Neuron (in vitro differentiated cells): ENCODE measurements around the gene KLHL29.

Source experiments
- H2AFZ ChIP-seq: one replicate; pipeline ENCODE4 v1.6.1; 2013; ENCODE audit warnings: low read depth, mild to moderate bottlenecking, inconsistent platforms, low read length, moderate library complexity
- H3K27me3 ChIP-seq: one replicate; pipeline ENCODE4 v1.6.1; 2013; ENCODE audit warnings: low read length; ENCODE audit not compliant: insufficient read depth
- H3K36me3 ChIP-seq: one replicate; pipeline ENCODE4 v1.6.1; 2013; ENCODE audit warnings: low read length; ENCODE audit not compliant: insufficient read depth
- H3K4me1 ChIP-seq: one replicate; pipeline ENCODE4 v1.6.1; 2013; ENCODE audit warnings: low read length; ENCODE audit not compliant: insufficient read depth
- H3K4me3 ChIP-seq: 2 replicates; pipeline ENCODE4 v1.5.1; 2013; ENCODE audit warnings: mild to moderate bottlenecking, low read length, moderate library complexity
- H3K9me3 ChIP-seq: one replicate; pipeline ENCODE4 v1.6.1; 2013; ENCODE audit warnings: low read length

KLHL29 gene

DNA sequence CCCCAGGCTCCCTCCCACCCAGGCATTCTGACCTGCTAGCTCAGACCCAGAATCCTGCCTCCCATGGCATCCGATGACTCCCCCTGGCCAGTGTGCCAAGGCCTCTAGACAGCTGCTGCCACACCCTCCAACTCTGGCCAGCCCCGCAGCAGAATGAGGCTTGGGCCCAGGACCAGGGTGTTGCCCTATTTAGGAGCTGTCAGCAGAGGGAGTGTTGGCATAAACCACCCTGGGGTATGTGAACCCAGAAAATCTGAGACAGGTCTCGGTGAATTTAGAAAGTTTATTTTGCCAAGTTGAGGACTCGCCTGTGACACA lies 134.3 kb downstream of the KLHL29 start:
- peaks cover 5% of the 10 kb centered on the region for H3K4me1 ChIP-seq
- no peaks in the 10 kb centered on the region for H3K27me3 ChIP-seq
- H3K9me3 ChIP-seq = no peaks in the 10 kb centered on the region
- H3K36me3 ChIP-seq = no peaks in the 10 kb centered on the region
- H2AFZ ChIP-seq = no peak overlapping the region
- no peak overlapping the region for H3K4me3 ChIP-seq

DNA sequence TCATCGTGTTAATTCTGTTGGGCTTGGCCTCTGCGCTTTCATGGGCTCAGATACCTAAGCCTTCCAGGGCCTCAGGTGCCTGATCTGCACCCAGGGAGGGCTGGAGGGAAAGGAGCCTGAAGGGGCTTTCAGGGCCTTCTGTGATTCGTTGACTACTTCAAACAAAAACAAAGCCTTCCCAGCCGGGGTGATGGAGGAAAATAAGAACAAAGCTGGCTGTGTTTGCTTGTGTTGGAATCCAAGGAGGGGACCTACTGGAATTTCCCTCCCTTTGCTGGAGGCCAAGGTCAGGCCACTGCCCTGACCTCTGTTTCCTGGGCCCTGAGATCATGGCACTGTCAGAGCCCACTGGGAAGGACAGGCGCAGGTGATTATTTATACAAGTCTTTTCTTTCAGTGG lies 135.3 kb downstream of the KLHL29 start:
- Histone ChIP-seq H3K9me3 (no peaks in the 10 kb centered on the region), H3K4me1 (peaks cover 5% of the 10 kb centered on the region), H3K27me3 (no peaks in the 10 kb centered on the region), H3K36me3 (no peaks in the 10 kb centered on the region), H3K4me3 (no peak overlapping the region), H2AFZ (no peak overlapping the region)

DNA sequence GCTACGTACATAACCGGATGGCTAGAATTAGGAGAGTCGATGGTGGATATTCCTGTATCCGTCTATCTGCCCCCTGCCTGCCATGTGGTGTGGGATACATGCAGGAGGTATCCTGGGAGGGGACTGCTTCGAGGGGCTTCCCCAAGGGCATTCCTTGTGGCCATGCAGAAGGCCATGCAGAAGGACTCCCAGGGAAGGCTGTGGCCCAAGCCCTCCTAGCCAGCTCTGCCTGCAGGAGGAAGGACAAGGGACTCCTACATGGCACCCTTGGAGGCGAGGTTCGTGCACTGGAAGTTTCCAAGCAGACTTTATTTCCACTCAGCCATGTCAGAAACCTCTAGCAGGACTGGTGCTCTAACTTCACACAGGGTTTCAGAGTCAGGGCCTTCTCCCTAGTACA lies 136.1 kb downstream of the KLHL29 start:
- Histone ChIP-seq H3K27me3 (no peaks in the 10 kb centered on the region), H2AFZ (no peak overlapping the region), H3K9me3 (no peaks in the 10 kb centered on the region), H3K4me3 (no peak overlapping the region), H3K4me1 (peaks cover 5% of the 10 kb centered on the region), H3K36me3 (no peaks in the 10 kb centered on the region)

DNA sequence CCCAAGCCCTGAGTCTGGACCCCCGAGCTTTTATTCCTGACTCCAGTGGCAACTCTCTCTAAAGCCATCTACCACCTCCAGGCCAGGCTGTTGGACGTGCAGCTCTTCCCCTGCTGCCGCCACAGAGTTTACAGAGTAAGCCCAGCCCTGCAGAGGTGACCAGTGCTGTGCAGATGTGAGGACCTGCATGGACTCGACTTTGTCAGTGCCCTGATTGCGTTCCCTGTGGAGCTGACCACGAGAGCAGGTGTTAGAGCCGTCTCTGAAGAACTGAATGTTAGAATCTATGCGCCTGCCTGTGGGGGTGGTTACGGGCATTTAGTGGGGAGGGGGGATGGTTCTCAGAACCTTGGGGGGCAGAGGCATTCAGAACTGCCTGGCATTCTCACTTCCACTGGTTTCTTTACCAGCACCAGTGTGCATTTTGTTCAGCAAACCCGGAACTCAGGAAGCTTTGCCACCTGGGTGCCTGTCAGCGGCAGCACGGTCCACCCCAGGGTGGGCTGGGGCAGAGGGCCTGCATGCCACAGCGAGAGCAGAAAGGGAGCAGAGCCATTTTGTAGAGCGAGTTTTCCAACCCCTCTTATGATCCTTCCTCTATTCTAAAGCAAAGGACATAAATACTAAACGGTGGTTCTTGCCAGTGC lies 137.9 kb downstream of the KLHL29 start:
- Histone ChIP-seq H3K9me3 (no peaks in the 10 kb centered on the region), H3K27me3 (no peaks in the 10 kb centered on the region), H2AFZ (no peak overlapping the region), H3K4me3 (no peak overlapping the region), H3K4me1 (peaks cover 5% of the 10 kb centered on the region), H3K36me3 (no peaks in the 10 kb centered on the region)

GRCh38 chr2:23523373-23524260 lies 138.6 kb downstream of the KLHL29 start:
- Histone ChIP-seq H3K9me3 (no peaks in the 10 kb centered on the region), H3K4me1 (peaks cover 5% of the 10 kb centered on the region), H3K4me3 (no peak overlapping the region), H3K36me3 (no peaks in the 10 kb centered on the region), H2AFZ (no peak overlapping the region), H3K27me3 (no peaks in the 10 kb centered on the region)

DNA sequence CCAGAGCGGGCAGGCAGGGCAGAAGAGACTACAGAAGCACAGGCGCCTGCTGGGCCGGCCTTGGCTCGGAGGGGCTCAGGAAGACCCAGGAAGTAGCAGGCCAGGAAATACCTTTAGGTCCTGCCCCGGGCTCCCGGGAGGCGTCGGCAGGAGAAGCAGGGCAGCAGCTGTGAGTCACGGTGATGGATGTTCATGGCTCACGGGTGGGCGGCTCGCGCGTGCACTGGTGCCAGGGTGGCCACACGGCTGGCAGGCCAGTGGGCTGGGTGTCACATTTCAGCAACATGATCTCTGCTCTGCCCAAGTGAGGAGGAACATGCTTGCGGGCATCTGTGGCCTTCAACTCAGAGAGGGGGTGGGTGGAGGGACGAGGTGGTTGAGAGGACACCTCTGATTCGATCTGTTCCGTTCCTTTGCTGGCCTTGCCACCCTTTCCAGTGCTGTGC lies 139.3 kb downstream of the KLHL29 start:
- no peak overlapping the region for H3K4me3 ChIP-seq
- H2AFZ ChIP-seq = no peak overlapping the region
- no peaks in the 10 kb centered on the region for H3K9me3 ChIP-seq
- no peaks in the 10 kb centered on the region for H3K27me3 ChIP-seq
- peaks cover 5% of the 10 kb centered on the region for H3K4me1 ChIP-seq
- H3K36me3 ChIP-seq = no peaks in the 10 kb centered on the region

DNA sequence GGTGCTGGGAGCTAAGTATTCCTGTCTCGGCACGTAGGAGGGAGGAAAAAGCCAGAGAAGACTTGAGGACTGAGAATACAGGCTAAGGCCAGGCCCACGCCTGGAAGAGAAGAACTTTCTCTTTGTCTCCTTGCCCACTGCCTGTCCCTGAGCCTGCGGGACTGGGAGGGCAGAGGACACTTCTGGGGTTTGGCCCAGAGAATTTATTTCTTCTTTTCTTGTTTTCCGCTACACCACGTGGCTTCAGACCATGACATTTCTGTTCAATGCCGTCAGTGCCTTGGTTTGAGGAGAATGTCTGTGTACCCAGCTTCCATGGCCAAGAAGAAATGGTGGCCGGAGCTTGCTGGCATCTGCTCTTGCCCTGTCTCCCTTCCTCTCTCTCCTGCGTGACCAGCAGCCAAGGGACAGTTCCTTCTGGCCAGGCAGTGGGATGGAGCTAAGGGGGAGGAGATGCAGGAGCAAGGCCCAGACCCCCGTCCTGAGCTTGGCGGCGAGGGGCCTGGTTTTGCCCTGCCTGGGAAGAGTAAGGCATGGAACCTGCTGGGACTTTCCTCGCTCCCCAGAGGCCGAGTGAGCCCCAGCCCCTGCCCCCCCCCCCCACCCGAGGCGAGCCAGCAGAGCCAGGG lies 140.3 kb downstream of the KLHL29 start:
- H3K9me3 ChIP-seq = no peaks in the 10 kb centered on the region
- H3K4me3 ChIP-seq = no peak overlapping the region
- H3K36me3 ChIP-seq = no peaks in the 10 kb centered on the region
- peaks cover under 1% of the 10 kb centered on the region for H3K4me1 ChIP-seq
- no peaks in the 10 kb centered on the region for H3K27me3 ChIP-seq
- H2AFZ ChIP-seq = no peak overlapping the region

- no peak overlapping the region for H3K4me3 ChIP-seq
- no peaks in the 10 kb centered on the region for H3K9me3 ChIP-seq
- H3K36me3 ChIP-seq = no peaks in the 10 kb centered on the region
- no peaks in the 10 kb centered on the region for H3K27me3 ChIP-seq
- H2AFZ ChIP-seq = no peak overlapping the region
- peaks cover 2% of the 10 kb centered on the region for H3K4me1 ChIP-seq
Measured at GRCh38 chr2:23526114-23526513, 141.1 kb downstream of the KLHL29 start.

DNA sequence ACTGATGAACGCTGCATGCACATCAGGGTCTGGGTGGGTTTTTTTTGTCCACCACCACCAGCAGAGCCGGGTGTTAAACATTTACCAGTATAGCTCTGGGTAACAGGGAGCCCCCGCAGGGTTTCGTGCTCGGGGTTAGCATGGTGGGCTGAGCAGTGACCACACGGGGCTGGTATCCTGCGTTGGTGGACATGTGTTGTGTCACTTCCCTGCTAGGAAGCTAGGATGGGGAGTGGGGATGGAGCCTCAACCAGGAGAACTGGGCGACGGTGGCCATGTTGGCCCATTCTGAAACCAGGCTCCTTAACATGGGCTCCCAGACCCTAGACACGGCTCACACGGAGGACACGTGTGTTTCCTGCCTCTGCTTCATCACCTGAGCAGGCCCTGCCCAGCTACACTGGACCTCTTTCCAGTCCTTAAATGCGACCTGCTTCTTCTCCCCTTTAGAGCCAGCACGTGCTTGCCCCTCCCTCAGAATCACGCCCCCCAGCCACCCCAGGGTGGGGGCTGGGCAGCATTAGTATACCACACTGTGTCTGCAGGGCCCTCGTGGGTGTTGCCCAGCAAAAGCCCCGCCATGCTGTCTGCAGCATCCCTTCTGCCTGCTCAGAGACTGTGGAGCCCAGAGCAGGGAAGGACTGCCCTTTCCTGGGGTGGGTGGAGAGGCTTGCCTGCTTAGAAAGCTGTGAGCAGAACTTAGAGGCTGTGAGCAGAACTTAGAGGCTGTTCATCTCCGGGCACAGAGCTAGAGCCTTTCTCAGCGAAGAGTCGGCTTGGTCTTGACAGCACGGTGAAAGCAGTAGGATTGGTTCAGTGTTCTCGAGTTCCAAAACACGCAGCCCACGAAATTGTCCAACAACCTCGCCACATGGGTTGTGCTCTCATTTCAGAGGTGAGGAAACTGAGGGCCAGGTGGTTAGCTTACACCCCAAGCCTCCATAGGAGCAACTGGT lies 142.1 kb downstream of the KLHL29 start:
- H3K4me3 ChIP-seq = no peak overlapping the region
- no peak overlapping the region for H2AFZ ChIP-seq
- H3K36me3 ChIP-seq = no peaks in the 10 kb centered on the region
- no peaks in the 10 kb centered on the region for H3K9me3 ChIP-seq
- H3K4me1 ChIP-seq = peaks cover 2% of the 10 kb centered on the region
- no peaks in the 10 kb centered on the region for H3K27me3 ChIP-seq

DNA sequence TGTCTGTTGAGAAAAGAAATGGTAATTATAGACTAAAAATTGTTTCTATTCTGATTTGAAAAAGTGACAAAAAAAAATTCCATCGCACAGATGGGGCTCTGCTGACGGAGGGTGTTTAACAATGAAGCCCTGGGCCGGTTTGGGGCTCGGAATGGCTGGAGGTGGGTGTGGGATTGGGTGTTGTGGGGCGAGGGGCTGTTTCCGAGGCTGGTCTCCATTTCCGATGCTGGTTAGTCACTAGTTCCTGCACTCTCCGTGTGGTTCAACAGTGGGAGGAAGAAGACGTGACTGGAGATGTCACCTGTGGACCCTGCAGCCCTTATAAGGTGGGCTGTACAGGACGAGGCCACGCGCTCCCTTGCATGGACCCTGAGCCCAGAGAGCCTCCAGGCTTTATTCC lies 143.2 kb downstream of the KLHL29 start:
- no peaks in the 10 kb centered on the region for H3K9me3 ChIP-seq
- no peaks in the 10 kb centered on the region for H3K27me3 ChIP-seq
- H3K4me3 ChIP-seq = no peak overlapping the region
- peaks cover 11% of the 10 kb centered on the region for H3K4me1 ChIP-seq
- H2AFZ ChIP-seq = no peak overlapping the region
- no peaks in the 10 kb centered on the region for H3K36me3 ChIP-seq

DNA sequence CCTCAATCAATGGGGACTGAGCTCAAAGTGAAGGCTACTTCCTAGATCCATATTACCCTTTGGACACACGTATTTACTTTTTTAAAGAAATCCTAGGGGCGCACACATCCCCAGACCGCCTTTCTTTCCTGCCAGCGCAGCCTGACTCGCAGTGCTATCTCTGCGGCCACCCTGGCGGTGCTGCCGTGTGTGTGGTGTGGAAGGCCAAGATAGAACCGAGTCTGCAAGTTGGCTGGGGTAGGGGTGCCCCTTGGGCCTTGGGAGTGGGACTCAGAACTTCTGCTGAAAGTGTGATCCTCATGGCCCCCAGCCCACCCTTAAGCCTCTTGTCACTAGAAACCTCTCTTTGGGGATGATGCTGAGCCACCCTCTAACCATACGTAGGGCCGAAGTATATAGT lies 143.7 kb downstream of the KLHL29 start:
- no peaks in the 10 kb centered on the region for H3K9me3 ChIP-seq
- no peak overlapping the region for H2AFZ ChIP-seq
- no peak overlapping the region for H3K4me3 ChIP-seq
- peaks cover 15% of the 10 kb centered on the region for H3K4me1 ChIP-seq
- no peaks in the 10 kb centered on the region for H3K36me3 ChIP-seq
- no peaks in the 10 kb centered on the region for H3K27me3 ChIP-seq

DNA sequence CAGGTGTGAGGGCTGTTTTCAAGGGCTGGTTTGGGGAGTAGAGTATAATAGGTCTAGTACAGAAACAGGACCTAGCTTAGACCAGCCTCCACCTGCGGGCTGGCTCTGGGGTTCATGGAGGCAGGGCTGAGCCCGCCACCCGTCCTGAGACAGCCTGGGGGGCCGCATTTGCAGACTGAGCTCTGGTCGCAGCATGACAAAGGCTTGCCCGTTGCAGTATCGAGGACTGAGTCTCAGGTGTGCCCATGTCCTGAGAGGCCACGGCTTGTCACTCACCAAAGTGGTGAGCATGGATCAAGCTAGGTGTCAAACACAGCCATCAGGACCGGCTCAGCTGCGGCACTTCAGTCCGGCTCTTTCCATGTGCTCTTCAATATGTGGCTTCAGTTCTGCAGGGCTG lies 144.7 kb downstream of the KLHL29 start:
- H3K9me3 ChIP-seq = no peaks in the 10 kb centered on the region
- no peak overlapping the region for H3K4me3 ChIP-seq
- H2AFZ ChIP-seq = no peak overlapping the region
- H3K4me1 ChIP-seq = peaks cover 18% of the 10 kb centered on the region
- no peaks in the 10 kb centered on the region for H3K27me3 ChIP-seq
- no peaks in the 10 kb centered on the region for H3K36me3 ChIP-seq
